Small intestine (tissue), 7 donors: ENCODE data around the gene NUP62. TPM values are rescaled to one million over a fixed set of nuclear protein-coding genes. Genes with fewer than 3 reads are reported as not detected.

Experiments
- DNase-seq, 2 donors: peaks; one replicate each; pipeline versions ENCODE4 v3.0.0 to v3.0.0-alpha.2; 2013
- FAIRE-seq: peaks from 2 replicates; lab custom pipeline; 2012; peaks lifted over from hg19 to GRCh38; lab: Jason Lieb, UNC
- H3K27ac ChIP-seq, 3 donors: one replicate each; pipeline ENCODE4 v1.5.1; 2013; ENCODE audit warnings: low read length in 2 of 3, mild to moderate bottlenecking in 2 of 3, control low read depth in 1 of 3, inconsistent platforms in 1 of 3, low read depth in 1 of 3, moderate library complexity in 1 of 3
- H3K27me3 ChIP-seq, 3 donors: one replicate each; pipeline ENCODE4 v1.6.1; 2013; ENCODE audit warnings: low read length in 3 of 3, inconsistent platforms in 1 of 3; ENCODE audit not compliant: control insufficient read depth in 3 of 3, insufficient read depth in 3 of 3
- H3K36me3 ChIP-seq, 3 donors: one replicate each; pipeline ENCODE4 v1.6.1; 2013; ENCODE audit warnings: low read length in 3 of 3, inconsistent platforms in 1 of 3, low read depth in 1 of 3, mild to moderate bottlenecking in 1 of 3, moderate library complexity in 1 of 3; ENCODE audit not compliant: control insufficient read depth in 3 of 3, insufficient read depth in 2 of 3
- H3K4me1 ChIP-seq, 3 donors: one replicate each; pipeline ENCODE4 v1.6.1; 2013; ENCODE audit warnings: low read length in 2 of 3, inconsistent platforms in 1 of 3, low read depth in 1 of 3, mild to moderate bottlenecking in 1 of 3, moderate library complexity in 1 of 3; ENCODE audit not compliant: control insufficient read depth in 3 of 3, insufficient read depth in 2 of 3
- H3K4me3 ChIP-seq, 3 donors: one replicate each; pipeline ENCODE4 v1.5.1; 2013; ENCODE audit warnings: low read length in 3 of 3, control low read depth in 1 of 3, inconsistent platforms in 1 of 3, low read depth in 1 of 3, mild to moderate bottlenecking in 1 of 3, moderate library complexity in 1 of 3
- H3K9me3 ChIP-seq, 2 donors: one replicate each; pipeline ENCODE4 v1.6.1; 2013; ENCODE audit warnings: low read depth in 1 of 2, low read length in 1 of 2; ENCODE audit not compliant: control insufficient read depth in 2 of 2, insufficient read depth in 1 of 2
- WGBS, 3 donors: extraction: QIAGEN DNeasy Blood & Tissue Kit; methylation state at CpG; one replicate each; pipeline ENCODE4 v1.1.7; 2013; 5-methylcytosine and 5-hydroxymethylcytosine counted together
- polyA plus RNA-seq, 4 donors: library from polyadenylated mRNA; stranded (reverse) in 3 of 4; unstranded in 1 of 4; fragments of 200-250 nt in 3 of 4; fragments of 120-200 nt in 1 of 4; gene quantifications; one replicate each; pipeline versions ENCODE4 v1.2.1 to v1.2.3, GENCODE V29; 2013
- donor health status: healthy with polysubstance abuse.
- donor health status: control.
- donor health status: control.
- donor health status: Bipolar disorder and iron deficiency.
- donor health status: healthy.

Gene NUP62
- polyA plus RNA-seq, 4 donors = 20.5 to 44.0 (median 27.9) TPM

GRCh38 chr19:49957262-49957915 lies 28.1 kb upstream of the NUP62 start:
- DNase-seq (peak in 1 of 2 donors; percentile 48), FAIRE-seq (no peak)
- 42 to 61% (median 50%) methylated on average over 10 of the region's 10 CpGs for WGBS, 3 donors
- Histone ChIP-seq H3K4me1 (peaks cover 0 to 46% (median 0%) of the 10 kb centered on the region in 3 donors), H3K4me3 (peak overlapping the region in 1 of 3 donors; percentile 38), H3K9me3 (peaks cover 0 to 2% of the 10 kb centered on the region in 2 donors), H3K36me3 (no peaks in the 10 kb centered on the region), H3K27ac (peak overlapping the region in 1 of 3 donors; percentile 74), H3K27me3 (peaks cover 0 to 2% (median 0%) of the 10 kb centered on the region in 3 donors)

- Histone ChIP-seq H3K4me1 (peaks cover 0 to 55% (median 0%) of the 10 kb centered on the region in 3 donors), H3K27me3 (no peaks in the 10 kb centered on the region), H3K27ac (peak overlapping the region in 1 of 3 donors; percentile 77), H3K36me3 (peaks cover 0 to 7% (median 0%) of the 10 kb centered on the region in 3 donors), H3K9me3 (no peaks in the 10 kb centered on the region), H3K4me3 (peak overlapping the region in 1 of 3 donors; percentile 13)
- FAIRE-seq (no peak), DNase-seq (peak in 1 of 2 donors; percentile 58)
- 39 to 74% (median 59%) methylated on average over 9 of the region's 9 CpGs for WGBS, 3 donors
Observed at GRCh38 chr19:49956115-49956495, 26.8 kb upstream of the NUP62 start.

GRCh38 chr19:49954933-49955332 lies 25.6 kb upstream of the NUP62 start:
- peak overlapping the region in 1 of 3 donors; percentile 0 for H3K27ac ChIP-seq
- DNase-seq (no peak), FAIRE-seq (no peak)
- peaks cover 0 to 55% (median 0%) of the 10 kb centered on the region in 3 donors for H3K4me1 ChIP-seq
- no peaks in the 10 kb centered on the region for H3K27me3 ChIP-seq
- H3K4me3 ChIP-seq = no peak overlapping the region
- no peaks in the 10 kb centered on the region for H3K9me3 ChIP-seq
- WGBS, 3 donors = 51 to 67% (median 57%) methylated on average over 11 of the region's 11 CpGs
- H3K36me3 ChIP-seq = peaks cover 0 to 15% (median 0%) of the 10 kb centered on the region in 3 donors

GRCh38 chr19:49954092-49954829 lies 25.0 kb upstream of the NUP62 start:
- peak overlapping the region in 1 of 3 donors; percentile 19 for H3K27ac ChIP-seq
- no peaks in the 10 kb centered on the region for H3K9me3 ChIP-seq
- no peaks in the 10 kb centered on the region for H3K27me3 ChIP-seq
- DNase-seq = peak in 1 of 2 donors; percentile 70
- no peak overlapping the region for H3K4me3 ChIP-seq
- 22 to 25% (median 23%) methylated on average over 12 of the region's 12 CpGs for WGBS, 3 donors
- FAIRE-seq = no peak
- peaks cover 0 to 21% (median 0%) of the 10 kb centered on the region in 3 donors for H3K36me3 ChIP-seq
- peaks cover 0 to 55% (median 0%) of the 10 kb centered on the region in 3 donors for H3K4me1 ChIP-seq

GRCh38 chr19:49953416-49953815 lies 24.1 kb upstream of the NUP62 start:
- Histone ChIP-seq H3K36me3 (peaks cover 0 to 22% (median 0%) of the 10 kb centered on the region in 3 donors), H3K4me1 (peaks cover 0 to 50% (median 0%) of the 10 kb centered on the region in 3 donors), H3K27ac (no peak overlapping the region), H3K9me3 (no peaks in the 10 kb centered on the region), H3K4me3 (no peak overlapping the region), H3K27me3 (no peaks in the 10 kb centered on the region)
- no peak for DNase-seq
- 63 to 80% (median 72%) methylated on average over 7 of the region's 7 CpGs for WGBS, 3 donors
- no peak for FAIRE-seq

- Histone ChIP-seq H3K27ac (no peak overlapping the region), H3K27me3 (no peaks in the 10 kb centered on the region), H3K36me3 (peaks cover 0 to 22% (median 0%) of the 10 kb centered on the region in 3 donors), H3K4me3 (no peak overlapping the region), H3K4me1 (peaks cover 0 to 47% (median 0%) of the 10 kb centered on the region in 3 donors), H3K9me3 (no peaks in the 10 kb centered on the region)
- DNase-seq = no peak
- no peak for FAIRE-seq
- 48 to 65% (median 59%) methylated on average over 13 of the region's 13 CpGs for WGBS, 3 donors
Observed at GRCh38 chr19:49952906-49953305, 23.6 kb upstream of the NUP62 start.

GRCh38 chr19:49952479-49952836 lies 23.2 kb upstream of the NUP62 start:
- no peak overlapping the region for H3K27ac ChIP-seq

GRCh38 chr19:49951806-49952478 lies 22.6 kb upstream of the NUP62 start:
- H3K27ac ChIP-seq = no peak overlapping the region
- no peak overlapping the region for H3K4me3 ChIP-seq
- 68 to 81% (median 79%) methylated on average over 9 of the region's 9 CpGs for WGBS, 3 donors
- peaks cover 0 to 24% (median 0%) of the 10 kb centered on the region in 3 donors for H3K36me3 ChIP-seq
- H3K27me3 ChIP-seq = no peaks in the 10 kb centered on the region
- FAIRE-seq (no peak), DNase-seq (no peak)
- H3K9me3 ChIP-seq = no peaks in the 10 kb centered on the region
- peaks cover 0 to 46% (median 0%) of the 10 kb centered on the region in 3 donors for H3K4me1 ChIP-seq

More at GRCh38 chr19:49952479-49952836, 23.2 kb upstream of the NUP62 start:
- Histone ChIP-seq H3K36me3 (peaks cover 0 to 22% (median 0%) of the 10 kb centered on the region in 3 donors), H3K4me1 (peaks cover 0 to 46% (median 0%) of the 10 kb centered on the region in 3 donors), H3K9me3 (no peaks in the 10 kb centered on the region), H3K4me3 (no peak overlapping the region), H3K27me3 (no peaks in the 10 kb centered on the region)
- no peak for DNase-seq
- no peak for FAIRE-seq
